ENCODE data around the gene TEX50. TPM values are rescaled to one million over a fixed set of nuclear protein-coding genes. Genes with fewer than 3 reads are reported as not detected.
"Not testable (repeated sequence)": the region's sequence is repeated elsewhere in the genome, so short reads cannot be mapped to it uniquely, and the experiment has no call there.

TEX50 gene
- total RNA-seq, 1 experiment from 2014 or later: not detected

DNA sequence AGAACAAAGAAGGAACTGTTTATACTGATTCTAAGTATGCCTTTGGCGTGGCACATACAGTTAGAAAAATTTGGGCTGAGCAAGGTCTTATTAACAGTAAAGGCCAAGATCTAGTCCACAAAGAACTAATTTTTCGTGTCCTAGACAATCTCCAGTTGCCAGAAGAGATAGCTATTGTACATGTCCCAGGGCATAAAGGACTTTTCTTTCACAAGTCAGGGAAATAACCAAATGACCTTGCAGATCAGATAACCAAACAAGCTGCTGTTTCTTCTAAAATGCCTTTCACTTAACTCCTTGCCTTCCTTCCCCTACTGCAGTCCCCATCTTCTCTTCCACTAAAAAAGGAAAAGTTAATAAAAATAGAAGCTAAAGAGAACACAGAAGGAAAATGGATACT is 4.0 kb downstream of the TEX50 start:
- Histone ChIP-seq H3K9ac (ENCODE audit: low read length) (no peak overlapping the region), H3K36me3 (ENCODE audit: control insufficient read depth in 1 of 2, insufficient read depth in 2 of 2, low read length in 2 of 2) (no peaks in the 10 kb centered on the region), H3K27ac (ENCODE audit: low read depth, low read length) (no peak overlapping the region), H3K27me3 (ENCODE audit: insufficient read depth, low read length) (no peaks in the 10 kb centered on the region), H3K9me3 (ENCODE audit: control insufficient read depth in 1 of 2, insufficient read depth in 1 of 2, low read depth in 1 of 2, low read length in 2 of 2) (0 out of 4 replicates have a peak, but pooled peaks cover 0 to 4% of the 10 kb centered on the region in 2 experiments), H3K9me2 (ENCODE audit: insufficient read depth) (no peaks in the 10 kb centered on the region), H3K4me2 (ENCODE audit: low read length) (no peak overlapping the region), H3K79me2 (ENCODE audit: insufficient read depth, low read length) (no peaks in the 10 kb centered on the region), H2AFZ (ENCODE audit: low read depth, low read length, poor library complexity, severe bottlenecking) (no peak overlapping the region), H4K20me1 (ENCODE audit: insufficient read depth) (no peaks in the 10 kb centered on the region), H3K4me1 (ENCODE audit: control insufficient read depth in 1 of 2, insufficient read depth in 2 of 2, low read length in 2 of 2) (no peaks in the 10 kb centered on the region), H3K4me3 (replicated peaks in 1 of 2; ENCODE audit: low read depth in 1 of 2, low read length in 2 of 2) (no peak overlapping the region)
- no TSS peak for BruUV-seq (replicated peaks)
- no peak for ATAC-seq
- no peak for DNase-seq (ENCODE audit: low read depth, low spot score)
- RAD21 ChIA-PET (ENCODE audit: low non-redundant PET in 1 of 2, low total read pairs in 2 of 2, uncharacterized antibody in 2 of 2, unreplicated experiment in 2 of 2): no interaction called here
- intact Hi-C loops (cut with micrococcal nuclease): no loop called here
- POLR2A ChIA-PET: no interaction called here
- no peak for TF ChIP-seq ZFX (IDR thresholded peaks at IDR 0.05)
- TF ChIP-seq POLR2AphosphoS5 (IDR thresholded peaks at IDR 0.05; ENCODE audit: low read depth, low read length): no peak
- TF ChIP-seq CBX3 (IDR thresholded peaks at IDR 0.05; ENCODE audit: low read depth): no peak
- TF ChIP-seq CEBPB (IDR thresholded peaks at IDR 0.05; ENCODE audit: low read depth): no peak
- TF ChIP-seq RAD21 (IDR thresholded peaks at IDR 0.05; ENCODE audit: low read depth): no peak
- CTCF ChIA-PET: no interaction called here

DNA sequence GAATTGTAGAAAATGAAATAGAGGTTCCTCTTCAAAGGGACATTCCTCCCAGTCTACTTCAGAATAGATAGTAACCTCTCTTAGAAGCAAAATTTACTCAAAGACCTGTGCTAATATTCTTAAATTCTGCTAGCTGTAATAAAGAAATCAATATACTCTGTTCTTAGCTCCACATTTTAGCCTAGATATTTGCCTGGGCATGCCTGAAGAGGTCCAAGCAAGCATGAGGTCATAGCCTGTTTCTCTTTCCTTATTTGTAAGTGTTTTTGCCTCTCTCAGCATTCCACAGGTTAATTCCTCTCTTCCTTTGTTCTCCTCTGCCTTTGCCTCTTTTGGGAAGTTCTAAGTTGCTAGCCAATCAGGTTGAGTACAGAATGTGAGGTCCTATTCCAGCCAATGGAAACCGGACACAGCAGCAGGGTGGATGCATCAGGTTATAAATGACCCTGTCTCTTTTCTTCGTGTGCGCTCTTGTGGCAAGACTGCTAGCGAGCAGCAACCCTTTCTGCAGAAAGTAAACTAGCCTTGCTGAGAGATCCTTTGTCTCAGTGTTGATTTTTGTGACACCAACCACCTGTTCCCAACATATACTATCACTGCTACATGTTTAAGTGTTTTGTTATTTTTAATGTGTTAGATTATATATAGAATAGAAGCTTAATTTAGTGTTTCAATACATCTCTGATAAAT is 7.5 kb downstream of the TEX50 start:
- H3K79me2 ChIP-seq (ENCODE audit: insufficient read depth, low read length); POLR2A ChIA-PET; H3K4me2 ChIP-seq (ENCODE audit: low read length); ATAC-seq; DNase-seq (ENCODE audit: low read depth, low spot score); H3K9ac ChIP-seq (ENCODE audit: low read length); H2AFZ ChIP-seq (ENCODE audit: low read depth, low read length, poor library complexity, severe bottlenecking); CTCF ChIA-PET; H4K20me1 ChIP-seq (ENCODE audit: insufficient read depth); RAD21 ChIA-PET (ENCODE audit: low non-redundant PET in 1 of 2, low total read pairs in 2 of 2, uncharacterized antibody in 2 of 2, unreplicated experiment in 2 of 2); intact Hi-C loops (cut with micrococcal nuclease); H3K36me3 ChIP-seq (ENCODE audit: control insufficient read depth in 1 of 2, insufficient read depth in 2 of 2, low read length in 2 of 2); BruUV-seq (replicated peaks); H3K9me3 ChIP-seq (ENCODE audit: control insufficient read depth in 1 of 2, insufficient read depth in 1 of 2, low read depth in 1 of 2, low read length in 2 of 2); H3K9me2 ChIP-seq (ENCODE audit: insufficient read depth); H3K27ac ChIP-seq (ENCODE audit: low read depth, low read length); H3K4me1 ChIP-seq (ENCODE audit: control insufficient read depth in 1 of 2, insufficient read depth in 2 of 2, low read length in 2 of 2); H3K4me3 ChIP-seq (replicated peaks in 1 of 2; ENCODE audit: low read depth in 1 of 2, low read length in 2 of 2); H3K27me3 ChIP-seq (ENCODE audit: insufficient read depth, low read length): not testable (repeated sequence)
